ENCODE measurements around the gene TMEM243.

The TMEM243 gene

DNA sequence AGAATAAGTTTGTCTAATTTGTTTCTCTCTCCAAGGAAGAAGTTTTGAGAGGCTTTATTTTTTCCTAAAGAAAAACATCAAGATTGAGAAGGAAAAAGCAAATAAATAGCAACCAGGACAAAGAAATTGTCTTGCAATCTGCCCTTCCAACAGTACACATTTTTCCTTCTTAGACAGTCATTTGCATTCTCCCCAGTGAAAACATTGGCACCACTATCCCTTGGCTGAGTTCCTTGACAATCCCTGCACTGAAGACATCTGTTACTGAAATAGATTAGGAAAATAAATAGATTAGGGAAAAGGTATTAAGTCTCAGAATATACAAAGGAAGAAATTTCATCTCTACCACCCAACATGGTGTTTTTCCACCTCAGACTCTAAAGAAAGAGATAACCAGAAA is 12.2 kb upstream of the TMEM243 start:
- no peak for DNase-seq (ENCODE audit: low read depth)
- no peak overlapping the region for H3K4me3 ChIP-seq (ENCODE audit: control insufficient read depth, low read depth, low read length)
- TF ChIP-seq CTCF (IDR thresholded peaks at IDR 0.05; ENCODE audit: control insufficient read depth, insufficient read depth, low read depth, low read length, missing control alignments), result no peak

- no peak overlapping the region for H3K4me3 ChIP-seq (ENCODE audit: control insufficient read depth, low read depth, low read length)
- TF ChIP-seq CTCF (IDR thresholded peaks at IDR 0.05; ENCODE audit: control insufficient read depth, insufficient read depth, low read depth, low read length, missing control alignments), result no peak
- no peak for DNase-seq (ENCODE audit: low read depth)
Measured at GRCh38 chr7:87231258-87231657, 11.7 kb upstream of the TMEM243 start.

DNA sequence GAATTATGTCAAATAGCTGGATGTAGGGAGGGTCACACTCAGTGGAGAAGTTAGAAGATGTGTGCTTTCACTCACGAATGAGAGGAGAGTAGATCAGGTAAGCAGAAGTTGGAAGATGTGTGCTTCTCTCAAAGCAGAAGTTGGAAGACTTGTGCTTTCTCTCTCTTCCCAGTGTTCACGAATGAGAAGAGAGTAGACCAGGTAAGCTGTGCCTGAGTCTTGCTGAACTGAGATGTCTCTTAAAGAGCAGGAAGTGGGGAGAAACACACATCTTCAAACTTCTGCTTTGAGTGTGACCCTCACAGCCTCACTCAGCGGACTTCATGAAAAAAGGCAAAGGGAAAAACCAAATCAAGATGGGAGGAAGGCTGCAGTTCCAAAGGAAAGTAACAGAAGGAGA is 7.0 kb upstream of the TMEM243 start:
- DNase-seq (ENCODE audit: low read depth), result no peak
- no peak for TF ChIP-seq CTCF (IDR thresholded peaks at IDR 0.05; ENCODE audit: control insufficient read depth, insufficient read depth, low read depth, low read length, missing control alignments)
- no peak overlapping the region for H3K4me3 ChIP-seq (ENCODE audit: control insufficient read depth, low read depth, low read length)

DNA sequence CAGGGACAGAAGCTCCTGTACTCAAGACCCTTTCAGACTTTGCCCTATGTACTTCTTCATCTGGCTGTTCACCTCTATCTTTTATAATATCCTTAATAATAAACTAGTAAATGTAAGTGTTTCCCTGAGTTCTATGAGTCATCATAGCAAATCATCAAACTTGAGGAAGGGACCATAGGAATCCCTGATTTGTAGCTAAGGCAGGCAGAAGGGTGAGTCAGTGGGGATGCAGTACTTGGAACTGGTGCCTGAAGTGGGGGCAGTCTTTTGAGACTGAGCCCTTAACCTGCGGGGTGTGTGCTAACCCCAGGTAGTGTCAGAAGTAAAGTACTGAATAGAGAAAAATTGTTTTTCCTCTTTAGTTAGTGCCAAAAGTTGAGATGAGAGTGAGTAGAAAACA is 6.2 kb upstream of the TMEM243 start:
- no peak for DNase-seq (ENCODE audit: low read depth)

DNA sequence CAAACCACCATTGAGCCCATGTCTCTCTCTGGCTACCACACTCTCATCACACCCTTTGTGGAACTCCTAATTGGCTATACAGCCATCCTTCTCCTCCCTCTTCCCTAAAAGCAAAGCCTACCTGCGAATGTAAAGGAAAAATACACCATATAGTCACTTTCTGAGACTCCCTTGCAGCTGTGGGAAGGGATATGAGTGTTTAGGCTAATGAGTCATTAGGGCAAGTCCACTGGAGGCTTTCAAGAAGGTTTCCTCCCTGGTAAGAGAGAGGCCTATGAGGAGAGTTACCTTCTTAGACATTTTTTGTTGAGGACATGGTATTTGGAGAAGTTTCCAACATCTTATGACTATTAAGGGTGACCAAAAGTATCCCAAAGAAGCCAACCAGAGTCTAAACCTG is 4.1 kb upstream of the TMEM243 start:
- TF ChIP-seq CTCF (IDR thresholded peaks at IDR 0.05; ENCODE audit: control insufficient read depth, insufficient read depth, low read depth, low read length, missing control alignments), result no peak
- DNase-seq (ENCODE audit: low read depth), result no peak
- no peak overlapping the region for H3K4me3 ChIP-seq (ENCODE audit: control insufficient read depth, low read depth, low read length)

More for the DNA sequence above, 6.2 kb upstream of the TMEM243 start:
- TF ChIP-seq CTCF (IDR thresholded peaks at IDR 0.05; ENCODE audit: control insufficient read depth, insufficient read depth, low read depth, low read length, missing control alignments), result no peak
- no peak overlapping the region for H3K4me3 ChIP-seq (ENCODE audit: control insufficient read depth, low read depth, low read length)

- TF ChIP-seq CTCF (IDR thresholded peaks at IDR 0.05; ENCODE audit: control insufficient read depth, insufficient read depth, low read depth, low read length, missing control alignments), result no peak
- DNase-seq (ENCODE audit: low read depth), result no peak
- peak overlapping the region; percentile 87 for H3K4me3 ChIP-seq (ENCODE audit: control insufficient read depth, low read depth, low read length)
Measured at GRCh38 chr7:87220734-87221215, 1.2 kb upstream of the TMEM243 start.

All from AG09309 (cell line).